UCSD-AML1 (cell line): ENCODE measurements around the gene PROM2.

Experiments
- DNase-seq: peaks from one replicate; lab custom pipeline; 2025; ENCODE audit not compliant: unreplicated experiment; lab: John Stamatoyannopoulos, UW

The PROM2 gene

GRCh38 chr2:95319481-95320343, 45.5 kb downstream of the PROM2 start:
- no peak for DNase-seq

GRCh38 chr2:95320344-95320712, 46.1 kb downstream of the PROM2 start:
- no peak for DNase-seq

- no peak for DNase-seq
Observed at GRCh38 chr2:95320986-95321767, 46.9 kb downstream of the PROM2 start.

- DNase-seq = no peak
Observed at GRCh38 chr2:95323347-95324155, 49.3 kb downstream of the PROM2 start.

GRCh38 chr2:95325026-95325425, 50.8 kb downstream of the PROM2 start:
- no peak for DNase-seq

- no peak for DNase-seq
Observed at GRCh38 chr2:95325590-95326432, 51.6 kb downstream of the PROM2 start.

- DNase-seq = no peak
Observed at GRCh38 chr2:95326433-95327140, 52.3 kb downstream of the PROM2 start.

GRCh38 chr2:95327861-95328260, 53.6 kb downstream of the PROM2 start:
- DNase-seq = no peak

GRCh38 chr2:95328358-95329125, 54.3 kb downstream of the PROM2 start:
- no peak for DNase-seq

- DNase-seq = no peak
Observed at GRCh38 chr2:95329401-95329800, 55.2 kb downstream of the PROM2 start.

GRCh38 chr2:95329891-95330793, 55.9 kb downstream of the PROM2 start:
- DNase-seq = no peak

- no peak for DNase-seq
Observed at GRCh38 chr2:95330794-95331338, 56.6 kb downstream of the PROM2 start.

- DNase-seq = no peak
Observed at GRCh38 chr2:95331606-95332005, 57.4 kb downstream of the PROM2 start.

GRCh38 chr2:95332036-95332435, 57.8 kb downstream of the PROM2 start:
- no peak for DNase-seq

GRCh38 chr2:95333056-95333455, 58.8 kb downstream of the PROM2 start:
- DNase-seq = no peak

- DNase-seq = no peak
Observed at GRCh38 chr2:95333888-95334338, 59.7 kb downstream of the PROM2 start.

- DNase-seq = no peak
Observed at GRCh38 chr2:95334916-95335641, 60.8 kb downstream of the PROM2 start.
